Inflammatory macrophage (primary cell): ENCODE measurements around the gene CAPN9.
"Not testable (repeated sequence)": the region's sequence is repeated elsewhere in the genome, so short reads cannot be mapped to it uniquely, and the experiment has no call there.

Source experiments
- DNase-seq, 2 donors: peaks; one replicate each; pipeline ENCODE4 v3.0.0-alpha.2; 2020 to 2022

The CAPN9 gene

DNA sequence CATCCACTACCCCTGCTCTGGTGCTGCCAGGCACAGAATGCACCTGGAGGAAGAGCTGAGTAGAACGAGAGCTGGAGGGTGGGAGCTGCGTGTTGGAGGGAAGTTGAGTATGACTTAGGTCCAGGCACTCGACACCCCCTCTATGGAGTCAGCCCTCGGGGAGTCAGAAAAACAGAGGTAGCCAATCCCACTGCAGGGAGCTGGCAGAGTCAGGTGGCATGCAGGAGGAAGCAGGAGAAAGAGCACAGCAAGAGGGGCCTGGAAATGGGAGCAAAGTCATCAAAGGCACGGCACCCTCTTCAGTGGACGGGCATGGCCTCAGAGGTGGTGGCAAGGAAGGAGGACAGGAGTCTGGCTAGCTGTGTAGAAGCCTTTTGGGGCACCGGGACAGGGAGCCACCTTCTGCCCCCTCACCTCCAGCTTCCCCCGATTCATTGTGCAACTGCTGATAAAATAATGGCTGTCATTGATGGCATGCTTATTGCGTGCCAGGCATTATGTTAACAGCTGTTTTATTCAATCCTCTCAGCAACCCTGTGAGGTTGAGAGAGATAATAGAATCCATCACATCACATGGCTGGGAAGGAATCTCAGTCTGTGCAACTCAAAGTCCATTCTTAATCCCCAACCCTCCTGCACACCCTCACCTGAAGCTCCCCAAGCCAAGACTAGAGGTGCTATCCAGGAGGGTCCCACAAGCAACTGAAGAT is 79.1 kb downstream of the CAPN9 start:
- DNase-seq = no peak

DNA sequence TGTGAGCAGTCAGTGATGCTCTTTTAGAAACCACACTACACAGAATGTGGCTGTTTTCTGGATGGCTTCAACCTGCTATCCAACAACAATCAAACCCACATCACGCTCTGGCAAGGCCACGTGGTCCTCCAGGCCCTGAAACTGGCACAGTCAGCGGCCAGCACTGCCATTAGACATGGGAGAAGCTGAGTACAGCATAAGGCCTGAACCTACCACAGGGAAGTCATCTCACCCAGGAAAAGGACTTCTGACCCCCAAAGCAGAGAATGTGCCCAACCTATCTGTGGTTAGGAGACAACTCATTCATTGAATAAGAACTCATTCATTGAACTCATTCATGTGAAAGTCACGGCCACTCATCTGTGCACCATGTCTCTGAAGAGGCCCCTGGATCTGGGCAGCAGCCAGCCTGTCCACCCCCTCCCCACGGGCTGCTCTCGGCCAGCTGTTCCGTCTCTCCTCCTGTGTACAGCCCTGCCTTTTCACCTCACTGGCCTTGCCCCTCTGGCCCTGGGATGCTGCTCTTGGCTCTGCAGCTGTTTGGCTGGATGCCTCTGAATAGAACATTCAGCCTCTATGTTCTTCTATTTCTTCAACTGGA is 80.0 kb downstream of the CAPN9 start:
- no peak for DNase-seq

DNA sequence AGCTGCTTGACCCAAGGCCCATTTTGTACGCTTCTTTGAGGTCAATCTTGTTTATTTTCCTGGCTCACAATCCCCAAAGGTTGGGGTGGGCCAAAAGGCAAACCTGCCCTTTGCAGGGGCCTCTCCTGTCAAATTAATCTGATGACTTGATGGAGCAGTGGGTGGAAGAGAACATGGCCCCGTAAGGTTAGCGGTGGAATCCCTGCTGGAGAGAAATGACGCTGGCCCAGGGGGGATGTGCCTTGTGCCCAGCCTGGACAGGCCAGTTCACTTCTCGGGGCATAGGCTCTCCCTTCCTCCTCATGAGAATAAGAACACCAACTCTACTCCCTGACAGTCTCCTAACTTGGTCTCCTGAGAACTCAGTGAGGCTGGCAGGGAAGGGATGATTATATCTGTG is 80.6 kb downstream of the CAPN9 start:
- no peak for DNase-seq

DNA sequence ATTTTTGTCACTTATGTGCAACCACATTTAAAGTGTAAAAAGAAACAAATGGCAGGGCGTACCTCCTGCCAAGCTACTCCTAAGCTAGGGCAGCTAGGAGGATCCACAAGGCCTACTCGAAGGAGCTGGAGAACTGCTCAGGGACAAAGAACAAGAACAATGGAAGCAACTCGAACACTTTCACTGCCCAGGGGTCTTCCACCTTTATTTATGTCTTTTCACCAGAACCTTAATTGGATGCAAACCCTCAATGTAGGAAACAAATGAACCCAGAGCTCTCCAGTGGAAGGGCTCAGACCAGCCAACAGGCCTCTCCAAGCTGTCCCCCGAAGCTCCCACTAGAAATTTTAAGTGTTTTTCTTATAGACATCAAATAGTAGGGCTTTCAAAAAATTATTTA is 81.2 kb downstream of the CAPN9 start:
- no peak for DNase-seq

- no peak for DNase-seq
Observed at GRCh38 chr1:230831771-230832170, 84.6 kb downstream of the CAPN9 start.

DNA sequence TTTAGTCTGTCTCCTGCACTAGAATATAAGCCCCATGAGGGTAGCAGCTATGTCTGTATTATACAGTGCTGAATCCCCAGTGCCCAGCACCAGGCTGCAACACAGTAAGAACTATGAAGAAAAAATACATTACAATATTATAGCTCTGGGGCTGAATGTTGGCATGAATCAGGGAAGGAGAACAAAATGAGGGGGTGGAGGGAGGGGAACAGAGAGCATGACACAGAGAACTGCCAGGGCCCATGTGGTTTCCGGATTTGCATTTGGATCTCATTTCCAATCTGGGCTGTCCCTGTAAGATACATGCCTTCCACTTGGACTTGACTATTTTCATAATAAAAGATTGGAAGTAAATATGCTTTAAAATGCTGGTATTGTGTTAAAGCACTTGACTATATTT is 85.3 kb downstream of the CAPN9 start:
- DNase-seq = peak; percentile 6 to 13

GRCh38 chr1:230833511-230833910 is 86.3 kb downstream of the CAPN9 start:
- no peak for DNase-seq

- DNase-seq = no peak
Observed at GRCh38 chr1:230834292-230834691, 87.1 kb downstream of the CAPN9 start.

DNA sequence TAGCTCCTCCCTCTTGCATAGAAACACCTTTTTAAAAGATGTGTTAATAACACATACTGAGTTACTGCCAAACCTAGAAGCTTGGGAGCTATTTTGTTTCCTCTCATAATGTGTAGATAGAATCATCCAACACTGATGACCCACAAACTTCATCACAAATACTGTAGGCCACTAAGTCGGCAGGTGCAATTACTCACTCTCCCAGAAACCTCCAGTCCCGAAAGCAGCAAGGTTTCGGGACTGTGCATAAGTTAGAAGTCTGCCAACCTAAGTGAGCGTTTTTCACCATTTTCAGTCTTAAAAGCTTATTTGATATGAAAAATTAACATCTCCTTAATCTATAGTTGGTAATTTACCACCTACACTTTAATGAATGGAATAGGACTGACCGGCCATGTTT is 89.2 kb downstream of the CAPN9 start:
- DNase-seq = no peak

GRCh38 chr1:230836793-230837192 is 89.6 kb downstream of the CAPN9 start:
- no peak for DNase-seq

GRCh38 chr1:230839173-230839572 is 92.0 kb downstream of the CAPN9 start:
- no peak for DNase-seq

DNA sequence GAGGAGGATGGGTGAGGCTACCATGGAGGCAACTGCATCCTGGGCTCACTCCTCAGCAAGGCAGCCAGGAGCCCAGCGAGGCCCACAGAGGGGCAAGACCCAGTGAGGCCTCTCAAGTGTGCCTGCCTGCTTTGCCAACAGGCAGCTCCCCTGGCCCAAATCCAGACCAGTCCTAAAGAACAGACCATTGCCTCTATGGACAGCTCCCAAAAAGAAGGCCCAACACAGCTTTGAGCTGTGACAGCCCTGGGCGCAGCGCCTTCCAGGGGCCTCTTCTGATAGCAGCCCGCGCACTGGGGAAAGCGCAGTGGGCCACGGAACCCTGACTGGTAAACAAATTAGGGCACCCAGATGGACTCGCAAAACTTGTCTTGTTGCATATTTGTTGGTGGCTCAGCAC is 95.6 kb downstream of the CAPN9 start:
- no peak for DNase-seq

- no peak for DNase-seq
Observed at GRCh38 chr1:230843503-230844309, 96.5 kb downstream of the CAPN9 start.

DNA sequence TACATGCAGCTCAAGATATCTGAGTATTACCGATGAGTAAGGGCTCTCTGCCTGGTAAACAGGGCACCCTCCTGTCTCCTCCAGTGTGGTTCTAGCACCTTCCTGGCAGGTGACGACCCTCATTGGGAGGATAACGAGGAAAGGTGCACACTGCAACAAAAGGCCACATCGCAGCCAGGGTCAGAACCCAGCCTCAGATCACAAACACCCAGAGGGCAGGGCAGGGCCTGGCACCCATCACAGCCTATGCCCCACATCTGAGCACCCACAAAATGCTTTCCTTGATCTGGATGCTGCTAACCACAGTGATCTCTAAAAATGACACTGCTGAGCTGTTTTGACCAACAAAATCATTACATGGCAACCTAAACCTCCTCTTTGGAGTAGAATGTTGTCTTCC is 97.4 kb downstream of the CAPN9 start:
- no peak for DNase-seq

DNA sequence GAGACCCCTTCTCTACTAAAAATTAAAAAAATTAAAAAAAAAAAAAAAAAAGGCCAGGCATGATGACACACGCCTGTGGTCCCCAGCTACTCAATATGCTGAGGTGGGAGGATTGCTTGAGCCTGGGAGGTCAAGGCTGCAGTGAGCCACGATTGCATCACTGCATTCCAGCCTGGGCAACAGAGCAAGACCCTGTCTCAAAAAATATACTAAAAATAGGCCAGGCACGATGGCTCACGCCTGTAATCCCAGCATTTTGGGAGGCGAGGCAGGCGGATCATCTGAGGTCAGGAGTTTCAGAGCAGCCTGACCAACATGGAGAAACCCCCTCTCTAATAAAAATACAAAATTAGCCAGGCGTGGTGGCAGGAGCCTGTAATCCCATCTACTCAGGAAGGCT is 98.0 kb downstream of the CAPN9 start:
- not testable (repeated sequence) for DNase-seq

DNA sequence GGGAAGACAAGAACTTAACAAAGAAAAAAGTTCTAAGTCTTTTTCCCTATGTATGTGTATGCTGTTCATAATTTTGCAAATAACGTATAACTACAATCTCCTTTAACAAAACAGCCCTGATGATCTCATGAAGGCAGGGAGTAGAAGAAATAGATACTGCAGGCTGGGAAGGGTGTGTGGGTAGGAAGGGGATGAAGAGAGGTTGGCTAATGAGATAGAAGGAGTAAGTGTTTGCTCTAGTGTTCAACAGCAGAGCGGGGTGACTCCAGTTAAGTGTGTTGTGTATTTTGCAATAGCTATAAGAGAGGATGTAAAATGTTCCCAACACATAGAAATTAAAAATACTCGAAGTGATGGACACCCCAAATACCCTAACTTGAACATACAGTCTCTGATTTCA is 101.0 kb downstream of the CAPN9 start:
- DNase-seq = no peak

DNA sequence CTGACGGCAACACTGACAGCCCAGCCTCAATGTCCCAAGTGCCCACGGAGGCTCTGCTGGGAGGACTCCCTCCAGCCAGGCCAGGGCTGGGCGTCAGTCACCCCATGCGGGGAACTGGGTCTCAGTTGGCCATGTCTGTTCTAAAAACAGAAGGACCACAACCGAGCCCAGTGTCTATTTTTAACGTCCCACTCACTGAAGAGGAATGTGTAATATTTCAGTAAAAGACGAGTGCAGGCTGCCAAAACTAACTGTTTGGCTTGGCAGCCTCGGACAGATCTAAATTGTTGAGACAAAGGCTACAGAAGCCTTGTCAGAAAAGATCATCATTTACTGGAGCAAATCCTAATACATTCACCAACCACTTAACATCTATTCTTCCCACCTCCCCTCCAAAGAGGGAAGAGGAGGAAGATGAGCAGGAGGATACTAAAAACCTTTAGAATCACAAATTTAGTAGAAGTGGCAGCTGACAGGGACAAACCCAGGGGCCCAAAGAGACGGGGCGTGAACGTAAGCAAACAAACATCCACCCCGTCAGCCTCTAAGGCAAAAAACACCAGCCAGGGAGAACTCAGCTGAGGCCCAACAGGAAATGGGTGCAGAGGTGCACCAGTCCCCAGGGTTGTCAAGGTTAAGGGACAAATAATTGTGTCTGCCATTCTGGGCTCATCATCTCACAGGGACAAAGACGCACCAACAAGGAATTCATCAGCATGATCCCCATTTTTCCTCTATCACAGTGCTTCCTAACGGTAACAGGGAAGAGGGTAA is 102.5 kb downstream of the CAPN9 start:
- DNase-seq = no peak

- no peak for DNase-seq
Observed at GRCh38 chr1:230850547-230850946, 103.4 kb downstream of the CAPN9 start.

DNA sequence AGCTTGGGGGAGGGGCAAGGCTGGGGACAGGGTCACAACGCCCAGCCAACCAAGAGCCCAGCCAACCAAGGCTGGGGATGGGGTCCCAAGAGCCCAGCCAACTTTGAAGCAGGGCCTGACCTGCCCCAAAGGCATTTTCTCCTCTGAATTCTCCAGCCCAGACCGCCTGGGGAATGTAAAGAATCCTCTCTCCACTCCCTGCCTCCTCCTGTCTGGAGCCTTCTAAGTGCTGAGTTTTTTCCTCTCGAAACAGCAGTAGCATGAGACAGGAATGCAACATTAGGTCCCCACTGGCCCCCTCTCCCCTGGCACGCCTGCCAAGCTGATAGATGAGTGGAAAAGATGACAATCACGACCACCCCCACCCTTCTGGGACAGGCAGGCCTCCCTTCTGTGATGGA is 104.1 kb downstream of the CAPN9 start:
- DNase-seq = no peak
